ENCODE data around the gene C19orf33. TPM values are rescaled to one million over a fixed set of nuclear protein-coding genes. Genes with fewer than 3 reads are reported as not detected.

Gene C19orf33
- total RNA-seq, 1 experiment from 2014 or later, result 16.1 TPM

DNA sequence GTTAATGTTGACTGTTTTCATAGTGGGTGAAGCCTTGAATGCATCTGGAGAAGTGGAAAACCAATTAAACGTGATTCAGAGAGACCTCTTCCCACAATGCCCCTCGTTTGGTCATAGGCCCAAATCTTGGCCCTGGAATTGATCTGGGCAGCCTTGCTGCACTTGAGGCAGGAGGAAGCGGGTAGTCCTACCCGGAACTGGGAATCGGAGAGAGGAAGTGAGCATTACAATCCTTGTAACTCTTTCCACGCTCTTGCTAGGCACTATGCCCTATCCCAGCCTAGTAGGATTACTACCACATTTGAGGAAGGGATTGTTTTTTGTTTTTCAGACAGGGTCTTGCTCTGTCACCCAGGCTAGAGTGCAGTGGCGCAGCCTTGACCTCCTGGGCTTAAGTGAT, 19.2 kb downstream of the C19orf33 start:
- Mint-ChIP-seq H3K9me3 (no peaks in the 10 kb centered on the region), H3K27ac (no peak overlapping the region), H3K4me3 (no peak overlapping the region), H3K27me3 (ENCODE audit: low read depth) (peaks cover 33% of the 10 kb centered on the region), H3K4me1 (peaks cover 20% of the 10 kb centered on the region), H3K36me3 (peaks cover 12% of the 10 kb centered on the region)
- TF ChIP-seq TCF7 (CRISPR knock-in tag; IDR thresholded peaks at IDR 0.05; ENCODE audit: low read depth) (no peak), ZNF416 (CRISPR knock-in tag; IDR thresholded peaks at IDR 0.05) (no peak), HMGA2 (CRISPR knock-in tag; IDR thresholded peaks at IDR 0.05) (no peak), RELA (CRISPR knock-in tag; IDR thresholded peaks at IDR 0.05; ENCODE audit: borderline replicate concordance) (no peak), FOXK1 (CRISPR knock-in tag; IDR thresholded peaks at IDR 0.05) (no peak), SMAD4 (CRISPR knock-in tag; IDR thresholded peaks at IDR 0.05) (no peak)
- TF ChIP-seq, protein P1, sequence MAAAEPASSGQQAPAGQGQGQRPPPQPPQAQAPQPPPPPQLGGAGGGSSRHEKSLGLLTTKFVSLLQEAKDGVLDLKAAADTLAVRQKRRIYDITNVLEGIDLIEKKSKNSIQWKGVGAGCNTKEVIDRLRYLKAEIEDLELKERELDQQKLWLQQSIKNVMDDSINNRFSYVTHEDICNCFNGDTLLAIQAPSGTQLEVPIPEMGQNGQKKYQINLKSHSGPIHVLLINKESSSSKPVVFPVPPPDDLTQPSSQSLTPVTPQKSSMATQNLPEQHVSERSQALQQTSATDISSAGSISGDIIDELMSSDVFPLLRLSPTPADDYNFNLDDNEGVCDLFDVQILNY (CRISPR knock-in tag; IDR thresholded peaks at IDR 0.05), result no peak
- TF ChIP-seq, protein P2, sequence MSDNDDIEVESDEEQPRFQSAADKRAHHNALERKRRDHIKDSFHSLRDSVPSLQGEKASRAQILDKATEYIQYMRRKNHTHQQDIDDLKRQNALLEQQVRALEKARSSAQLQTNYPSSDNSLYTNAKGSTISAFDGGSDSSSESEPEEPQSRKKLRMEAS (CRISPR knock-in tag; IDR thresholded peaks at IDR 0.05), result no peak
- TF ChIP-seq, protein P3, sequence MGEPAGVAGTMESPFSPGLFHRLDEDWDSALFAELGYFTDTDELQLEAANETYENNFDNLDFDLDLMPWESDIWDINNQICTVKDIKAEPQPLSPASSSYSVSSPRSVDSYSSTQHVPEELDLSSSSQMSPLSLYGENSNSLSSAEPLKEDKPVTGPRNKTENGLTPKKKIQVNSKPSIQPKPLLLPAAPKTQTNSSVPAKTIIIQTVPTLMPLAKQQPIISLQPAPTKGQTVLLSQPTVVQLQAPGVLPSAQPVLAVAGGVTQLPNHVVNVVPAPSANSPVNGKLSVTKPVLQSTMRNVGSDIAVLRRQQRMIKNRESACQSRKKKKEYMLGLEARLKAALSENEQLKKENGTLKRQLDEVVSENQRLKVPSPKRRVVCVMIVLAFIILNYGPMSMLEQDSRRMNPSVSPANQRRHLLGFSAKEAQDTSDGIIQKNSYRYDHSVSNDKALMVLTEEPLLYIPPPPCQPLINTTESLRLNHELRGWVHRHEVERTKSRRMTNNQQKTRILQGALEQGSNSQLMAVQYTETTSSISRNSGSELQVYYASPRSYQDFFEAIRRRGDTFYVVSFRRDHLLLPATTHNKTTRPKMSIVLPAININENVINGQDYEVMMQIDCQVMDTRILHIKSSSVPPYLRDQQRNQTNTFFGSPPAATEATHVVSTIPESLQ (CRISPR knock-in tag; IDR thresholded peaks at IDR 0.05), result no peak
- TF ChIP-seq, protein P4, sequence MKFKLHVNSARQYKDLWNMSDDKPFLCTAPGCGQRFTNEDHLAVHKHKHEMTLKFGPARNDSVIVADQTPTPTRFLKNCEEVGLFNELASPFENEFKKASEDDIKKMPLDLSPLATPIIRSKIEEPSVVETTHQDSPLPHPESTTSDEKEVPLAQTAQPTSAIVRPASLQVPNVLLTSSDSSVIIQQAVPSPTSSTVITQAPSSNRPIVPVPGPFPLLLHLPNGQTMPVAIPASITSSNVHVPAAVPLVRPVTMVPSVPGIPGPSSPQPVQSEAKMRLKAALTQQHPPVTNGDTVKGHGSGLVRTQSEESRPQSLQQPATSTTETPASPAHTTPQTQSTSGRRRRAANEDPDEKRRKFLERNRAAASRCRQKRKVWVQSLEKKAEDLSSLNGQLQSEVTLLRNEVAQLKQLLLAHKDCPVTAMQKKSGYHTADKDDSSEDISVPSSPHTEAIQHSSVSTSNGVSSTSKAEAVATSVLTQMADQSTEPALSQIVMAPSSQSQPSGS (CRISPR knock-in tag; IDR thresholded peaks at IDR 0.05; ENCODE audit: borderline replicate concordance, low read depth), result no peak
- POLR2A ChIA-PET, result no interaction called here
- ATAC-seq (no peak), DNase-seq (ENCODE audit: low spot score) (no peak)
- CTCF ChIA-PET, result no interaction called here

DNA sequence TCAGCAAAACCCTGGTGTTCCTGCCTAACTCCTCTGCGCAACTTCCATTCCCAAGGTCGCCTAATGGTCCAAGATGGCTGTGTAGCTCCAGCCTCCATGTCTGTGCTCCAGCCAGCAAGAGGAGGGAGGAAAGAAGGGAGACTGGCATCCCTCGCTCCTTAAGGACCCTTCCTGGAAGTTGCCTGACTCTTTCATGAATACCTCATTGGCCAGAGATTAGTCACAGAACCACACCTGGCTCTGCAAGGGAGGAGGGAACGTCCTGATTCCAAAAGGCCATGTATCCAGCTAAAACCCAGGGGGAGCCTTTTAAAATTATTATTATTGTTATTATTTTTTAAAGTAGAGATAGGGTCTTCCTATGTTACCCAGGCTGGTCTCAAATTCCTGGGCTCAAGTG, 20.4 kb downstream of the C19orf33 start:
- H3K4me3 Mint-ChIP-seq, result no peak overlapping the region
- H3K9me3 Mint-ChIP-seq, result no peaks in the 10 kb centered on the region
- ChIA-PET CTCF (no interaction called here), POLR2A (no interaction called here)
- TF ChIP-seq GTF2I (CRISPR knock-in tag; conservative IDR thresholded peaks at IDR 0.05), result no peak
- TF ChIP-seq ZNF423 (CRISPR knock-in tag; IDR thresholded peaks at IDR 0.05), result no peak
- no peak for TF ChIP-seq ESRRA (CRISPR knock-in tag; IDR thresholded peaks at IDR 0.05; ENCODE audit: borderline replicate concordance)
- TF ChIP-seq, protein P5, sequence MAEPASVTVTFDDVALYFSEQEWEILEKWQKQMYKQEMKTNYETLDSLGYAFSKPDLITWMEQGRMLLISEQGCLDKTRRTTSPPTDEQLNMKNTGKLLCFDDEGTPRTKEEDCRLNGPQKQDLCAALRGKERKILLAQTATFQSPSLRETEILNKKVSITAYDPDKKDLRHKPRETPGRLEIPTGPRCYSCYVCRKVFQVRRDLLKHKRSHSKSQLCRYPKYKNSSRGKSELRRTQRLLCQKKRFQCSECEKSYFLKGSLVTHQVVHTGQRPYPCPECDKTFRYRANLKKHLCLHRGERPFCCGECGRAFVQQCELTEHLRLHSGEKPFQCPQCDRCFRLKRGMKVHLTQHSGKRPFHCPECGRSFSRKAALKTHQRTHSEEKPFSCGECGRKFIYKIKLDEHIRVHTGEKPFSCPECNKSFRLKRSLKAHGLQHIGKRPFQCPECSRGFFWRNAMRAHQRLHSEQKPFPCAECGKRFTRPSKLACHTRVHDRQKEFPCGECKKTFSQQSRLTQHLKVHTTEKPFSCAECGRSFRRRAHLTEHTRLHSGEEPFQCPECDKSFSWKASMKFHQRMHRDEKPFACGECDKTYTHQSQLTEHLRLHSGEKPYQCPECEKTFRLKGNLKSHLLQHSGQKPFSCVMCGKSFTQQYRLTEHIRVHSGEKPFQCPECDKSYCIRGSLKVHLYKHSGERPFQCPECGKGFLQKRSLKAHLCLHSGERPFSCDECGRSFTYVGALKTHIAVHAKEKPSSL (CRISPR knock-in tag; conservative IDR thresholded peaks at IDR 0.05), result no peak
- no peak for TF ChIP-seq ATF1 (CRISPR knock-in tag; IDR thresholded peaks at IDR 0.05)
- no peak for DNase-seq (ENCODE audit: low spot score)
- peaks cover 21% of the 10 kb centered on the region for H3K27me3 Mint-ChIP-seq (ENCODE audit: low read depth)
- peaks cover 12% of the 10 kb centered on the region for H3K36me3 Mint-ChIP-seq
- H3K27ac Mint-ChIP-seq, result no peak overlapping the region
- H3K4me1 Mint-ChIP-seq, result peaks cover 14% of the 10 kb centered on the region; the same call in 1 of the 2 replicates
- ATAC-seq, result no peak

DNA sequence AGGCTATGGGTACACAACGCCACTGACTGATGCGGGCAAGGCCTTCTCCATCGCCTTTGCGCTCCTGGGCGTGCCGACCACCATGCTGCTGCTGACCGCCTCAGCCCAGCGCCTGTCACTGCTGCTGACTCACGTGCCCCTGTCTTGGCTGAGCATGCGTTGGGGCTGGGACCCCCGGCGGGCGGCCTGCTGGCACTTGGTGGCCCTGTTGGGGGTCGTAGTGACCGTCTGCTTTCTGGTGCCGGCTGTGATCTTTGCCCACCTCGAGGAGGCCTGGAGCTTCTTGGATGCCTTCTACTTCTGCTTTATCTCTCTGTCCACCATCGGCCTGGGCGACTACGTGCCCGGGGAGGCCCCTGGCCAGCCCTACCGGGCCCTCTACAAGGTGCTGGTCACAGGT, 22.5 kb downstream of the C19orf33 start:
- Mint-ChIP-seq H3K36me3 (peaks cover 12% of the 10 kb centered on the region), H3K27ac (no peak overlapping the region), H3K4me3 (no peak overlapping the region), H3K4me1 (0 out of 2 replicates have a peak, but pooled peaks cover 1% of the 10 kb centered on the region), H3K27me3 (ENCODE audit: low read depth) (peaks cover 3% of the 10 kb centered on the region; the same call in 1 of the 2 replicates), H3K9me3 (no peaks in the 10 kb centered on the region)
- ATAC-seq (no peak), DNase-seq (ENCODE audit: low spot score) (no peak)
- ChIA-PET POLR2A (no interaction called here), CTCF (no interaction called here)
- TF ChIP-seq ZNF263 (CRISPR knock-in tag; IDR thresholded peaks at IDR 0.05; ENCODE audit: low read depth) (no peak), SMAD4 (CRISPR knock-in tag; IDR thresholded peaks at IDR 0.05) (no peak), E2F4 (CRISPR knock-in tag; IDR thresholded peaks at IDR 0.05; ENCODE audit: borderline replicate concordance, low read depth) (no peak), NR3C1 (CRISPR knock-in tag; conservative IDR thresholded peaks at IDR 0.05; ENCODE audit: low read depth) (no peak), IRF2 (CRISPR knock-in tag; IDR thresholded peaks at IDR 0.05; ENCODE audit: borderline replicate concordance, low read depth) (no peak), FOXJ3 (CRISPR knock-in tag; IDR thresholded peaks at IDR 0.05; ENCODE audit: borderline replicate concordance) (no peak), ZNF671 (CRISPR knock-in tag; IDR thresholded peaks at IDR 0.05) (no peak), TEAD1 (CRISPR knock-in tag; IDR thresholded peaks at IDR 0.05) (no peak)
- TF ChIP-seq, protein P4 (CRISPR knock-in tag; IDR thresholded peaks at IDR 0.05; ENCODE audit: borderline replicate concordance, low read depth), result no peak
- TF ChIP-seq, protein P6, sequence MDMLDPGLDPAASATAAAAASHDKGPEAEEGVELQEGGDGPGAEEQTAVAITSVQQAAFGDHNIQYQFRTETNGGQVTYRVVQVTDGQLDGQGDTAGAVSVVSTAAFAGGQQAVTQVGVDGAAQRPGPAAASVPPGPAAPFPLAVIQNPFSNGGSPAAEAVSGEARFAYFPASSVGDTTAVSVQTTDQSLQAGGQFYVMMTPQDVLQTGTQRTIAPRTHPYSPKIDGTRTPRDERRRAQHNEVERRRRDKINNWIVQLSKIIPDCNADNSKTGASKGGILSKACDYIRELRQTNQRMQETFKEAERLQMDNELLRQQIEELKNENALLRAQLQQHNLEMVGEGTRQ (CRISPR knock-in tag; IDR thresholded peaks at IDR 0.05), result no peak
